Measurements from ENCODE around the gene CPXM1.

- TF ChIP-seq CTCF (conservative IDR thresholded peaks at IDR 0.05; ENCODE audit: low read length), result no peak
- TF ChIP-seq EZH2phosphoT487 (IDR thresholded peaks at IDR 0.05; ENCODE audit: borderline replicate concordance), result no peak
Measured at GRCh38 chr20:2846698-2847097, 46.3 kb upstream of the CPXM1 start.

Data from Loucy (cell line).